GM21528 (cell line): Measurements from ENCODE around the gene SEMA5A.

ENCODE experiments used
- ATAC-seq: cut with Tn5 transposase; IDR thresholded peaks from one replicate; pipeline ENCODE4 v1.9.1; 2021; ENCODE audit warnings: mild to moderate bottlenecking, moderate library complexity; ENCODE audit not compliant: unreplicated experiment, low FRiP score

SEMA5A gene

GRCh38 chr5:9483779-9484178 is 62.1 kb downstream of the SEMA5A start:
- ATAC-seq: no peak

- no peak for ATAC-seq
These were observed 62.6 kb downstream of the SEMA5A start for GRCh38 chr5:9483243-9483642.

- ATAC-seq: no peak
These were observed 63.5 kb downstream of the SEMA5A start for GRCh38 chr5:9482381-9482780.

- no peak for ATAC-seq
These were observed 65.4 kb downstream of the SEMA5A start for GRCh38 chr5:9480499-9480898.

GRCh38 chr5:9479990-9480389 is 65.9 kb downstream of the SEMA5A start:
- no peak for ATAC-seq

- no peak for ATAC-seq
These were observed 66.5 kb downstream of the SEMA5A start for GRCh38 chr5:9479361-9479760.

- no peak for ATAC-seq
These were observed 68.3 kb downstream of the SEMA5A start for GRCh38 chr5:9477537-9477936.

- no peak for ATAC-seq
These were observed 71.5 kb downstream of the SEMA5A start for GRCh38 chr5:9474219-9475002.

GRCh38 chr5:9473624-9474023 is 72.3 kb downstream of the SEMA5A start:
- ATAC-seq: no peak

- ATAC-seq: no peak
These were observed 75.5 kb downstream of the SEMA5A start for GRCh38 chr5:9470410-9470809.

- no peak for ATAC-seq
These were observed 77.9 kb downstream of the SEMA5A start for GRCh38 chr5:9468060-9468388.

- ATAC-seq: no peak
These were observed 78.4 kb downstream of the SEMA5A start for GRCh38 chr5:9467199-9468059.

- ATAC-seq: no peak
These were observed 79.2 kb downstream of the SEMA5A start for GRCh38 chr5:9466697-9467096.

- ATAC-seq: no peak
These were observed 81.4 kb downstream of the SEMA5A start for GRCh38 chr5:9464478-9464877.

GRCh38 chr5:9462109-9462508 is 83.8 kb downstream of the SEMA5A start:
- ATAC-seq: no peak

GRCh38 chr5:9460885-9461645 is 84.8 kb downstream of the SEMA5A start:
- ATAC-seq: no peak

- ATAC-seq: no peak
These were observed 89.3 kb downstream of the SEMA5A start for GRCh38 chr5:9456435-9457042.

GRCh38 chr5:9455826-9456434 is 89.9 kb downstream of the SEMA5A start:
- ATAC-seq: no peak

GRCh38 chr5:9454491-9454890 is 91.4 kb downstream of the SEMA5A start:
- ATAC-seq: no peak

- no peak for ATAC-seq
These were observed 91.8 kb downstream of the SEMA5A start for GRCh38 chr5:9454012-9454481.
